GM12878 (cell line): ENCODE data around the gene ANAPC15. TPM values are rescaled to one million over a fixed set of nuclear protein-coding genes. Genes with fewer than 3 reads are reported as not detected.

ENCODE experiments used
- ATAC-seq: fragments of 200-7000 bp; cut with Tn5 transposase; 3 replicates; pipeline ENCODE4 v1.9.1; 2020; ENCODE audit warnings: mild to moderate bottlenecking, moderate library complexity
- BruUV-seq: library from RNA; stranded (reverse); fragments of 400-500 nt; replicated peaks from 2 replicates; lab custom pipeline; 2021; lab: Mats Ljungman, UMichigan
- CTCF ChIA-PET: fragments of 300-600 bp; sonication (Branson Sonifier 250); formaldehyde crosslinking; extraction: SDS; loops from one replicate; lab custom pipeline; 2021; ENCODE audit warnings: inconsistent platforms; lab: Yijun Ruan, JAX
- POLR2A ChIA-PET: fragments of 350-600 bp; formaldehyde crosslinking; extraction: SDS; loops from one replicate; lab custom pipeline; 2021; ENCODE audit warnings: inconsistent platforms; lab: Charles Lee
- RAD21 ChIA-PET: fragments of 300-600 bp; sonication (Branson Sonifier 250); formaldehyde crosslinking; loops from one replicate; lab custom pipeline; 2023; ENCODE audit warnings: antibody characterized with exemption; ENCODE audit not compliant: unreplicated experiment; lab: Charles Lee
- SMC1A ChIA-PET: fragments of 300-600 bp; sonication (Branson Sonifier 250); formaldehyde crosslinking; loops from one replicate; lab custom pipeline; 2023; ENCODE audit not compliant: unreplicated experiment, uncharacterized antibody; lab: Charles Lee
- DNase-seq: peaks from one replicate; pipeline ENCODE4 v3.0.0-alpha.2; 2011; ENCODE audit warnings: low read depth, low spot score
- FAIRE-seq: peaks from 3 replicates; lab custom pipeline; 2011; peaks lifted over from hg19 to GRCh38; lab: Jason Lieb, UNC
- H2AFZ ChIP-seq: 2 replicates; pipeline ENCODE4 v1.6.0; 2011; ENCODE audit warnings: low read depth, low read length, control low read depth; ENCODE audit not compliant: control insufficient read depth
- H3K27ac ChIP-seq: 2 replicates; pipeline ENCODE4 v1.5.1; 2011; ENCODE audit warnings: control low read depth; ENCODE audit not compliant: control insufficient read depth, insufficient read depth
- H3K27me3 ChIP-seq, 2 experiments: replicated peaks in 1 of 2; 2 replicates each; pipeline versions ENCODE4 v1.6.0 to v1.6.1; 2011; ENCODE audit warnings: low read length in 1 of 2; ENCODE audit not compliant: control insufficient read depth in 2 of 2, insufficient read depth in 2 of 2
- H3K36me3 ChIP-seq, 2 experiments: 2 replicates each; pipeline ENCODE4 v1.5.1; 2011; ENCODE audit warnings: low read length in 1 of 2; ENCODE audit not compliant: control insufficient read depth in 2 of 2, insufficient read depth in 2 of 2
- H3K4me1 ChIP-seq: 2 replicates; pipeline ENCODE4 v1.6.1; 2011; ENCODE audit warnings: mild to moderate bottlenecking, low read length, moderate library complexity, mixed read lengths; ENCODE audit not compliant: control insufficient read depth, insufficient read depth
- H3K4me2 ChIP-seq: 2 replicates; pipeline ENCODE4 v1.6.0; 2011; ENCODE audit warnings: control low read depth; ENCODE audit not compliant: control insufficient read depth, insufficient read depth
- H3K4me3 ChIP-seq: fragments of 200-600 bp; sonication (generic); 2 replicates; pipeline ENCODE4 v1.5.1; 2016
- H3K79me2 ChIP-seq: 2 replicates; pipeline ENCODE4 v1.6.0; 2011; ENCODE audit warnings: low read length; ENCODE audit not compliant: control insufficient read depth, insufficient read depth
- H3K9ac ChIP-seq: 2 replicates; pipeline ENCODE4 v1.8.0; 2011; ENCODE audit warnings: low read length, control low read depth, mixed read lengths; ENCODE audit not compliant: control insufficient read depth, insufficient read depth
- H3K9me3 ChIP-seq: replicated peaks from 3 replicates; pipeline ENCODE4 v1.5.1; 2011; ENCODE audit warnings: mild to moderate bottlenecking, low read length; ENCODE audit not compliant: control insufficient read depth, insufficient read depth
- H4K20me1 ChIP-seq: 2 replicates; pipeline ENCODE4 v1.6.0; 2011; ENCODE audit not compliant: control insufficient read depth, insufficient read depth
- POLR2A ChIP-seq: IDR thresholded peaks from 2 replicates; pipeline ENCODE4 v1.6.1; 2011; ENCODE audit warnings: low read depth, mild to moderate bottlenecking, low read length
- SUPT20H ChIP-seq: IDR thresholded peaks from 2 replicates; pipeline ENCODE4 v1.6.1; 2011; ENCODE audit warnings: low read depth, mild to moderate bottlenecking, low read length, moderate library complexity, borderline replicate concordance; ENCODE audit not compliant: control insufficient read depth
- WGBS: methylation state at CpG from one replicate; pipeline ENCODE4 v1.1.6; 2016; ENCODE audit warnings: low lambda C conversion rate; ENCODE audit not compliant: insufficient replicate concordance, insufficient coverage; ENCODE audit errors: missing lambda C conversion rate; 5-methylcytosine and 5-hydroxymethylcytosine counted together
- in situ Hi-C: fragments of 300-500 bp; cut with MboI; formaldehyde crosslinking; loops from 9 replicates; pipeline ENCODE4 v1.14.3; 2018; ENCODE audit warnings: mixed read lengths
- intact Hi-C: fragments of 100-400 bp; cut with micrococcal nuclease; formaldehyde crosslinking; loops from one replicate; pipeline ENCODE4 v1.14.2; 2022; ENCODE audit not compliant: unreplicated experiment
- polyA plus RNA-seq, 11 experiments: library from polyadenylated mRNA; depleted of rRNA in 4 of 11; unstranded in 6 of 11; stranded (reverse) in 5 of 11; fragments of >200 nt; fragmentation: Nextera tagmentation in 4 of 11; fragmentation: Illumina TruSeq in 1 of 11; extraction: Ambion mirVana in 4 of 11; extraction: Trizol in 1 of 11; gene quantifications; 1 replicate in 1 of 11; 2 replicates in 10 of 11; pipeline versions ENCODE4 v1.2.1 to v1.2.3, GENCODE V29; 2011 to 2016; ENCODE audit warnings: inconsistent platforms in 2 of 11, missing spikeins in 2 of 11, low read depth in 1 of 11
- total RNA-seq, 4 experiments: library from RNA; depleted of rRNA in 3 of 4; stranded (reverse); fragments of >200 nt in 3 of 4; fragmentation: Illumina TruSeq in 1 of 4; extraction: Trizol in 1 of 4; gene quantifications; 2 replicates each; pipeline versions ENCODE4 v1.2.1 to v1.2.3, GENCODE V29; 2013 to 2021
- TF ChIP-seq, protein P1 (sequence below): fragments of 150-350 bp; IDR thresholded peaks from 2 replicates; pipeline ENCODE4 v1.6.1; 2016; ENCODE audit warnings: low read depth, low read length

Gene ANAPC15
- total and polyA plus RNA-seq, 10 of the 15 experiments (the other 5 are each of a cell fraction or from before 2014, with no cell fraction given): 83.4 to 372 (median 103) TPM

DNA sequence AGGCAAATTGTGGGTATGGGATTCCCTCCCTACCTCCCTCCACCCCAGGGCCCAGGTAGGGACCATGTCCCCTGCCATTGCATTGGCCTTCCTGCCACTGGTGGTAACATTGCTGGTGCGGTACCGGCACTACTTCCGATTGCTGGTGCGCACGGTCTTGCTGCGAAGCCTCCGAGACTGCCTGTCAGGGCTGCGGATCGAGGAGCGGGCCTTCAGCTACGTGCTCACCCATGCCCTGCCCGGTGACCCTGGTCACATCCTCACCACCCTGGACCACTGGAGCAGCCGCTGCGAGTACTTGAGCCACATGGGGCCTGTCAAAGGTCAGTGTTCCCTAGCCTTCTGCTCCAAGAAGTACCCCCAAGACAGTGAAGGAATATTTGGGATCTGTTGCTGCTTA is 6.6 kb downstream of the ANAPC15 start, which contains the start of gene TOMT:
TSS of gene TOMT (plus strand) at position 37 of the 400 bp plus-strand sequence. CDS start at position 65, 28 bp downstream.
- ChIA-PET POLR2A (no interaction called here), RAD21 (no interaction called here), SMC1A (interaction anchor here (0.7 kb wide), 1 partner anchor 13 kb away, joined by 3 read pairs; no protein-coding TSS in a partner anchor), CTCF (no interaction called here)
- intact Hi-C loops (no loop called here), in situ Hi-C loops (no loop called here)
- BruUV-seq: no TSS peak
- peaks cover 0 to 2% of the 10 kb centered on the region in 2 experiments; a peak in 2 of 4 replicates for H3K36me3 ChIP-seq
- FAIRE-seq (no peak), ATAC-seq (no peak), DNase-seq (no peak)
- peaks cover 26% of the 10 kb centered on the region for H3K79me2 ChIP-seq
- no peaks in the 10 kb centered on the region for H4K20me1 ChIP-seq
- no peak within 1 kb of the TSS for H3K4me3 ChIP-seq
- no peak within 1 kb of the TSS for H3K9ac ChIP-seq
- no peaks in the 10 kb centered on the region for H3K9me3 ChIP-seq
- TF ChIP-seq POLR2A (0 out of 2 replicates have a peak, but pooled peaks have one; percentile 16), SUPT20H (no peak)
- TF ChIP-seq, protein P1, sequence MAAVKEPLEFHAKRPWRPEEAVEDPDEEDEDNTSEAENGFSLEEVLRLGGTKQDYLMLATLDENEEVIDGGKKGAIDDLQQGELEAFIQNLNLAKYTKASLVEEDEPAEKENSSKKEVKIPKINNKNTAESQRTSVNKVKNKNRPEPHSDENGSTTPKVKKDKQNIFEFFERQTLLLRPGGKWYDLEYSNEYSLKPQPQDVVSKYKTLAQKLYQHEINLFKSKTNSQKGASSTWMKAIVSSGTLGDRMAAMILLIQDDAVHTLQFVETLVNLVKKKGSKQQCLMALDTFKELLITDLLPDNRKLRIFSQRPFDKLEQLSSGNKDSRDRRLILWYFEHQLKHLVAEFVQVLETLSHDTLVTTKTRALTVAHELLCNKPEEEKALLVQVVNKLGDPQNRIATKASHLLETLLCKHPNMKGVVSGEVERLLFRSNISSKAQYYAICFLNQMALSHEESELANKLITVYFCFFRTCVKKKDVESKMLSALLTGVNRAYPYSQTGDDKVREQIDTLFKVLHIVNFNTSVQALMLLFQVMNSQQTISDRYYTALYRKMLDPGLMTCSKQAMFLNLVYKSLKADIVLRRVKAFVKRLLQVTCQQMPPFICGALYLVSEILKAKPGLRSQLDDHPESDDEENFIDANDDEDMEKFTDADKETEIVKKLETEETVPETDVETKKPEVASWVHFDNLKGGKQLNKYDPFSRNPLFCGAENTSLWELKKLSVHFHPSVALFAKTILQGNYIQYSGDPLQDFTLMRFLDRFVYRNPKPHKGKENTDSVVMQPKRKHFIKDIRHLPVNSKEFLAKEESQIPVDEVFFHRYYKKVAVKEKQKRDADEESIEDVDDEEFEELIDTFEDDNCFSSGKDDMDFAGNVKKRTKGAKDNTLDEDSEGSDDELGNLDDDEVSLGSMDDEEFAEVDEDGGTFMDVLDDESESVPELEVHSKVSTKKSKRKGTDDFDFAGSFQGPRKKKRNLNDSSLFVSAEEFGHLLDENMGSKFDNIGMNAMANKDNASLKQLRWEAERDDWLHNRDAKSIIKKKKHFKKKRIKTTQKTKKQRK: no peak
- 98% methylated on average over 14 of the region's 14 CpGs for WGBS
- no peaks in the 10 kb centered on the region for H3K27me3 ChIP-seq
- H3K4me2 ChIP-seq: no peak within 1 kb of the TSS
- H2AFZ ChIP-seq: no peak within 1 kb of the TSS
- peaks cover 13% of the 10 kb centered on the region for H3K4me1 ChIP-seq
- no peak within 1 kb of the TSS for H3K27ac ChIP-seq
